Caki2 (cell line): ENCODE results near the gene ONECUT2. TPM values are rescaled to one million over a fixed set of nuclear protein-coding genes. Genes with fewer than 3 reads are reported as not detected.

Experiments used
- total RNA-seq: library from RNA; depleted of rRNA; stranded (reverse); fragments of >200 nt; shearing (Covaris generic); gene quantifications from 2 replicates; pipeline ENCODE4 v1.2.3, GENCODE V29; 2014; ENCODE audit warnings: low replicate concordance; rRNA removed

Gene ONECUT2
- total RNA-seq, 1 experiment from 2014 or later, result 0.44 TPM

Other genes with a start within 250 kb of the ONECUT2 start
- not detected in 2 replicates for gene ST8SIA3, start 82.8 kb upstream of the ONECUT2 start, total RNA-seq
- 33.0 and 49.0 TPM in 2 replicates for gene FECH, start 151.3 kb downstream of the ONECUT2 start, total RNA-seq
- gene NARS1, start 186.5 kb downstream of the ONECUT2 start, total RNA-seq, result 95.3 and 106 TPM in 2 replicates